A549 (cell line): ENCODE results near the gene MSL1. TPM values are rescaled to one million over a fixed set of nuclear protein-coding genes. Genes with fewer than 3 reads are reported as not detected.

Experiments
- ATAC-seq, 2 experiments: fragments of 200-7000 bp in 1 of 2; fragments of >200 bp in 1 of 2; cut with Nextera tagmentation in 1 of 2; cut with Tn5 transposase in 1 of 2; 3 replicates each; pipeline versions ENCODE4 v1.8.0 to v1.9.1; 2018 to 2020; ENCODE audit warnings: mild to moderate bottlenecking in 1 of 2, moderate library complexity in 1 of 2
- CTCF ChIA-PET: fragments of 300-600 bp; sonication (Branson Sonifier 250); formaldehyde crosslinking; extraction: SDS; loops from one replicate; lab custom pipeline; 2021; ENCODE audit warnings: antibody characterized with exemption, inconsistent platforms; lab: Yijun Ruan, JAX
- POLR2A ChIA-PET: fragments of 350-600 bp; formaldehyde crosslinking; extraction: SDS; loops from one replicate; lab custom pipeline; 2021; ENCODE audit warnings: antibody characterized with exemption, inconsistent platforms; lab: Yijun Ruan, JAX
- DNase-seq, 2 experiments: peaks; one replicate each; pipeline versions ENCODE4 v3.0.0 to v3.0.0-alpha.2; 2011 to 2016; ENCODE audit warnings: low read depth in 1 of 2, low spot score in 1 of 2
- FAIRE-seq: peaks from 2 replicates; lab custom pipeline; 2011; peaks lifted over from hg19 to GRCh38; lab: Jason Lieb, UNC
- H3K27ac ChIP-seq, 2 experiments: fragments of >200 bp; sonication (Bioruptor Twin); formaldehyde crosslinking; 3 replicates each; pipeline ENCODE4 v1.5.1; 2016 to 2017
- H3K4me1 ChIP-seq: fragments of >200 bp; sonication (Bioruptor Twin); formaldehyde crosslinking; 3 replicates; pipeline ENCODE4 v1.6.1; 2016
- H3K4me2 ChIP-seq: fragments of >200 bp; sonication (Bioruptor Twin); formaldehyde crosslinking; 3 replicates; pipeline ENCODE4 v1.6.1; 2016
- H3K4me3 ChIP-seq: fragments of >200 bp; sonication (Bioruptor Twin); formaldehyde crosslinking; 3 replicates; pipeline ENCODE4 v1.5.1; 2016
- H3K9me3 ChIP-seq: fragments of >200 bp; sonication (Bioruptor Twin); formaldehyde crosslinking; 3 replicates; pipeline ENCODE4 v1.6.1; 2016
- CEBPB ChIP-seq, 2 experiments: fragments of >200 bp in 1 of 2; sonication (Bioruptor Twin) in 1 of 2; formaldehyde crosslinking in 1 of 2; IDR thresholded peaks; 2 replicates each; pipeline ENCODE4 v1.6.1; 2012 to 2016
- CHD4 ChIP-seq: fragments of 200-600 bp; sonication (generic); IDR thresholded peaks from 2 replicates; pipeline ENCODE4 v1.6.1; 2016; ENCODE audit warnings: antibody characterized with exemption, mild to moderate bottlenecking, borderline replicate concordance
- FOSB ChIP-seq: fragments of 250-450 bp; sonication (Bioruptor Pico); IDR thresholded peaks from 2 replicates; pipeline ENCODE4 v1.5.0; 2020; ENCODE audit warnings: mild to moderate bottlenecking, moderate library complexity
- FOSL2 ChIP-seq, 2 experiments: fragments of 450-650 bp in 1 of 2; fragments of >200 bp in 1 of 2; sonication (Bioruptor Twin) in 1 of 2; formaldehyde crosslinking; IDR thresholded peaks; 2 replicates each; pipeline versions ENCODE4 v1.5.0 to v1.6.1; 2016 to 2020; ENCODE audit warnings: mild to moderate bottlenecking in 1 of 2, moderate library complexity in 1 of 2
- FOXS1 ChIP-seq: fragments of 250-450 bp; sonication (Bioruptor Pico); IDR thresholded peaks from 2 replicates; pipeline ENCODE4 v1.5.0; 2020; ENCODE audit warnings: mild to moderate bottlenecking, moderate library complexity
- GATA3 ChIP-seq: IDR thresholded peaks from 2 replicates; pipeline ENCODE4 v1.6.1; 2012; ENCODE audit warnings: borderline replicate concordance
- HDAC2 ChIP-seq: fragments of 200-600 bp; sonication (generic); IDR thresholded peaks from 2 replicates; pipeline ENCODE4 v1.6.1; 2016
- KDM5A ChIP-seq: fragments of 200-600 bp; sonication (generic); IDR thresholded peaks from 2 replicates; pipeline ENCODE4 v1.6.1; 2016; ENCODE audit warnings: antibody characterized with exemption, mild to moderate bottlenecking
- MAZ ChIP-seq: fragments of 150-350 bp; IDR thresholded peaks from 2 replicates; pipeline ENCODE4 v1.6.1; 2014; ENCODE audit warnings: antibody characterized with exemption, low read depth, low read length, borderline replicate concordance
- NFE2L2 ChIP-seq: fragments of 150-350 bp; conservative IDR thresholded peaks from 2 replicates; pipeline ENCODE4 v1.6.1; 2014; ENCODE audit warnings: low read length
- NPAS2 ChIP-seq: fragments of 250-450 bp; sonication (Bioruptor Pico); IDR thresholded peaks from 2 replicates; pipeline ENCODE4 v1.8.0; 2022; ENCODE audit warnings: mild to moderate bottlenecking, moderate library complexity, borderline replicate concordance
- NR3C1 ChIP-seq: fragments of >200 bp; sonication (Bioruptor Twin); formaldehyde crosslinking; IDR thresholded peaks from 3 replicates; pipeline ENCODE4 v1.6.1; 2017
- POLR2AphosphoS2 ChIP-seq: conservative IDR thresholded peaks from 2 replicates; pipeline ENCODE4 v1.6.1; 2012; ENCODE audit warnings: low read length, improper control_type of control experiment, inconsistent platforms
- RAD21 ChIP-seq, 2 experiments: fragments of >200 bp in 1 of 2; sonication (Bioruptor Twin) in 1 of 2; formaldehyde crosslinking in 1 of 2; IDR thresholded peaks in 1 of 2; conservative IDR thresholded peaks in 1 of 2; 2 replicates in 1 of 2; 3 replicates in 1 of 2; pipeline ENCODE4 v1.6.1; 2012 to 2018; ENCODE audit warnings: inconsistent platforms in 1 of 2
- SMC3 ChIP-seq: fragments of >200 bp; sonication (Bioruptor Twin); formaldehyde crosslinking; IDR thresholded peaks from 3 replicates; pipeline ENCODE4 v1.6.1; 2018; ENCODE audit warnings: inconsistent platforms
- SREBF2 ChIP-seq: fragments of 450-650 bp; IDR thresholded peaks from 2 replicates; pipeline ENCODE4 v1.6.1; 2014; ENCODE audit warnings: mild to moderate bottlenecking, moderate library complexity
- ZFP36 ChIP-seq: fragments of 450-650 bp; IDR thresholded peaks from 2 replicates; pipeline ENCODE4 v1.6.1; 2014; ENCODE audit warnings: borderline replicate concordance; ENCODE audit not compliant: partially characterized antibody
- ZSCAN20 ChIP-seq: fragments of 250-450 bp; sonication (Bioruptor Pico); IDR thresholded peaks from 2 replicates; pipeline ENCODE4 v1.8.0; 2022; ENCODE audit warnings: mild to moderate bottlenecking, moderate library complexity
- WGBS: methylation state at CpG from one replicate; pipeline ENCODE4 v1.1.6; 2017; ENCODE audit errors: missing lambda C conversion rate; 5-methylcytosine and 5-hydroxymethylcytosine counted together
- polyA plus RNA-seq, 4 experiments: library from polyadenylated mRNA; depleted of rRNA in 3 of 4; stranded (reverse); fragments of >200 nt; fragmentation: RNase III in 1 of 4; extraction: RNeasy Plus Mini Kit Qiagen cat#74134 plus additional on column Dnase treatment in 1 of 4; gene quantifications; 2 replicates in 3 of 4; 3 replicates in 1 of 4; pipeline ENCODE4 v1.2.3, GENCODE V29; 2011 to 2017
- TF ChIP-seq, protein P1 (sequence below): fragments of 450-650 bp; IDR thresholded peaks from 2 replicates; pipeline ENCODE4 v1.6.1; 2014; ENCODE audit warnings: antibody characterized with exemption
- TF ChIP-seq, protein P2 (sequence below): fragments of 200-600 bp; sonication (generic); IDR thresholded peaks from 2 replicates; pipeline ENCODE4 v1.6.1; 2016; ENCODE audit warnings: antibody characterized with exemption, mild to moderate bottlenecking, moderate library complexity
- TF ChIP-seq, protein P3 (sequence below): fragments of 250-450 bp; sonication (Bioruptor Pico); IDR thresholded peaks from 2 replicates; pipeline ENCODE4 v1.5.0; 2021; ENCODE audit warnings: mild to moderate bottlenecking, moderate library complexity, borderline replicate concordance
- TF ChIP-seq, protein P4 (sequence below): fragments of >200 bp; sonication (Bioruptor Twin); formaldehyde crosslinking; IDR thresholded peaks from 3 replicates; pipeline ENCODE4 v1.5.1; 2016

The MSL1 gene
- polyA plus RNA-seq, 2 of the 4 experiments (the other 2 are of a cell fraction), result 64.8 to 95.1 TPM

DNA sequence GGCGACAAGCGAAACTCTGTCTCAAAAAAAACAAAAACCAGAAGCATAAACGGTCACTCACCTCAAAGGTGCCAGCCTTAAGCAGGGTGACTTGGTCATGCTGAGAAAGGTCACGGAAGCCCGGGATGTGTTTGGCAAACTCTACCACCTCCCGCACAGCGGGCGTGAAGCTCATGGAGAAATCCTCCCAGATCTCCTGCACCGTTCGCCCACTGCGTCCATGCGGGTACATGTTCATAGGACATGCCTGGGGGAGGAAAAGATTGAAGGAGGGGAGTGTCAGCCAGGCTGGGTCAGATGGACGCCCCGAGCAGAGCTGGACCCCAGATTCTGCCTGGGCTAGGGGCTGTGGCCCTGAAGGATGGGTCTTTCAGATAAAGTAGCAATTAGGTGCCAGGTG, 26.9 kb upstream of the MSL1 start:
- ChIA-PET CTCF (interaction anchor here (0.9 to 17.1 kb wide), 11 partner anchors 9 to 185 kb away, joined by 3 to 390 read pairs (median 6); partner anchors contain the start of gene THRA), POLR2A (no interaction called here)
- TF ChIP-seq FOSL2 (IDR thresholded peaks at IDR 0.05) (no peak), FOSL2 (CRISPR knock-in tag; IDR thresholded peaks at IDR 0.05) (no peak), SREBF2 (no peak), GATA3 (no peak), FOXS1 (CRISPR knock-in tag) (no peak), ZSCAN20 (no peak), ZFP36 (no peak), NR3C1 (no peak), MAZ (no peak)
- TF ChIP-seq, protein P1, sequence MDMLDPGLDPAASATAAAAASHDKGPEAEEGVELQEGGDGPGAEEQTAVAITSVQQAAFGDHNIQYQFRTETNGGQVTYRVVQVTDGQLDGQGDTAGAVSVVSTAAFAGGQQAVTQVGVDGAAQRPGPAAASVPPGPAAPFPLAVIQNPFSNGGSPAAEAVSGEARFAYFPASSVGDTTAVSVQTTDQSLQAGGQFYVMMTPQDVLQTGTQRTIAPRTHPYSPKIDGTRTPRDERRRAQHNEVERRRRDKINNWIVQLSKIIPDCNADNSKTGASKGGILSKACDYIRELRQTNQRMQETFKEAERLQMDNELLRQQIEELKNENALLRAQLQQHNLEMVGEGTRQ, result no peak
- TF ChIP-seq, protein P2, sequence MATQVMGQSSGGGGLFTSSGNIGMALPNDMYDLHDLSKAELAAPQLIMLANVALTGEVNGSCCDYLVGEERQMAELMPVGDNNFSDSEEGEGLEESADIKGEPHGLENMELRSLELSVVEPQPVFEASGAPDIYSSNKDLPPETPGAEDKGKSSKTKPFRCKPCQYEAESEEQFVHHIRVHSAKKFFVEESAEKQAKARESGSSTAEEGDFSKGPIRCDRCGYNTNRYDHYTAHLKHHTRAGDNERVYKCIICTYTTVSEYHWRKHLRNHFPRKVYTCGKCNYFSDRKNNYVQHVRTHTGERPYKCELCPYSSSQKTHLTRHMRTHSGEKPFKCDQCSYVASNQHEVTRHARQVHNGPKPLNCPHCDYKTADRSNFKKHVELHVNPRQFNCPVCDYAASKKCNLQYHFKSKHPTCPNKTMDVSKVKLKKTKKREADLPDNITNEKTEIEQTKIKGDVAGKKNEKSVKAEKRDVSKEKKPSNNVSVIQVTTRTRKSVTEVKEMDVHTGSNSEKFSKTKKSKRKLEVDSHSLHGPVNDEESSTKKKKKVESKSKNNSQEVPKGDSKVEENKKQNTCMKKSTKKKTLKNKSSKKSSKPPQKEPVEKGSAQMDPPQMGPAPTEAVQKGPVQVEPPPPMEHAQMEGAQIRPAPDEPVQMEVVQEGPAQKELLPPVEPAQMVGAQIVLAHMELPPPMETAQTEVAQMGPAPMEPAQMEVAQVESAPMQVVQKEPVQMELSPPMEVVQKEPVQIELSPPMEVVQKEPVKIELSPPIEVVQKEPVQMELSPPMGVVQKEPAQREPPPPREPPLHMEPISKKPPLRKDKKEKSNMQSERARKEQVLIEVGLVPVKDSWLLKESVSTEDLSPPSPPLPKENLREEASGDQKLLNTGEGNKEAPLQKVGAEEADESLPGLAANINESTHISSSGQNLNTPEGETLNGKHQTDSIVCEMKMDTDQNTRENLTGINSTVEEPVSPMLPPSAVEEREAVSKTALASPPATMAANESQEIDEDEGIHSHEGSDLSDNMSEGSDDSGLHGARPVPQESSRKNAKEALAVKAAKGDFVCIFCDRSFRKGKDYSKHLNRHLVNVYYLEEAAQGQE, result no peak
- DNase-seq, result no peak
- 93% methylated on average over 14 of the region's 14 CpGs for WGBS
- no peak for FAIRE-seq
- no peaks in the 10 kb centered on the region for H3K9me3 ChIP-seq
- no peak overlapping the region for H3K4me3 ChIP-seq
- peaks cover 43% of the 10 kb centered on the region for H3K4me1 ChIP-seq
- no peak overlapping the region for H3K27ac ChIP-seq
- H3K4me2 ChIP-seq, result no peak overlapping the region
- no peak for ATAC-seq

DNA sequence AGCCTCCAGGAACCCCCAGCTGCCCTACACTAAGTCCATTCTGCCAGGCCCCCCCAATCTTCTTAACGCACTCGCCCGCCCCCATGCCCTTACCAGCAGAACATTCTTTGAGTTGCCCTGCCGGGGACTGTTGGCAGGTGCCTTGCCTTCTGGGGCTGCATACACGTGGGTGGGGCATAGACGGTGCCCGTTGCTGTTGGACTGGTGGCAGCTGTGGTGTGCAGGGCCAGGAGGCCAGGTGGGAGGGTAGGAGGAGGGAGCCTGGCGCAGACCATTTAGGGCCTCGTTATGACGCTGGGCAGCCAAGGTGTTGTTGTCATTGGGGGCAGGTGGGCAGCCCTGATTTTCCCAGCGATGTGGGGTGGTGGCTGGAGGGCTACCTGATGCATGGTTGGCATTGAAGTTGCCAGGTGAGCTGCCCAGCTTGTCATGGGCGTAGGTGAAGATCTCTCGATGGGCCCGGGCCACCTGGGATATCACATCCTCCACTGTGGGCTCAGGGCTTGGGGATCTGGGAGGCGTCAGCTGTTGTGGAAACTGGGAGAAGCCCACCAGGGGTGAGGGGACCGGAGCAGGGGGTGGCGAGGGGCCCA, 26.3 kb upstream of the MSL1 start:
- Histone ChIP-seq H3K4me1 (peaks cover 41% of the 10 kb centered on the region), H3K27ac (no peak overlapping the region), H3K4me3 (no peak overlapping the region), H3K9me3 (no peaks in the 10 kb centered on the region), H3K4me2 (no peak overlapping the region)
- 84% methylated on average over 14 of the region's 17 CpGs for WGBS
- FAIRE-seq (no peak), ATAC-seq (no peak), DNase-seq (no peak)
- POLR2A ChIA-PET, result no interaction called here
- no peak for TF ChIP-seq RAD21 (conservative IDR thresholded peaks at IDR 0.05 in 1 of 2, IDR thresholded peaks at IDR 0.05 in 1 of 2)
- TF ChIP-seq NFE2L2, result no peak
- TF ChIP-seq HDAC2, result no peak
- TF ChIP-seq ZSCAN20, result no peak
- TF ChIP-seq POLR2AphosphoS2, result no peak
- TF ChIP-seq SREBF2, result no peak
- TF ChIP-seq, protein P3, sequence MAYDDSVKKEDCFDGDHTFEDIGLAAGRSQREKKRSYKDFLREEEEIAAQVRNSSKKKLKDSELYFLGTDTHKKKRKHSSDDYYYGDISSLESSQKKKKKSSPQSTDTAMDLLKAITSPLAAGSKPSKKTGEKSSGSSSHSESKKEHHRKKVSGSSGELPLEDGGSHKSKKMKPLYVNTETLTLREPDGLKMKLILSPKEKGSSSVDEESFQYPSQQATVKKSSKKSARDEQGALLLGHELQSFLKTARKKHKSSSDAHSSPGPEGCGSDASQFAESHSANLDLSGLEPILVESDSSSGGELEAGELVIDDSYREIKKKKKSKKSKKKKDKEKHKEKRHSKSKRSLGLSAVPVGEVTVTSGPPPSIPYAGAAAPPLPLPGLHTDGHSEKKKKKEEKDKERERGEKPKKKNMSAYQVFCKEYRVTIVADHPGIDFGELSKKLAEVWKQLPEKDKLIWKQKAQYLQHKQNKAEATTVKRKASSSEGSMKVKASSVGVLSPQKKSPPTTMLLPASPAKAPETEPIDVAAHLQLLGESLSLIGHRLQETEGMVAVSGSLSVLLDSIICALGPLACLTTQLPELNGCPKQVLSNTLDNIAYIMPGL, result no peak
- no peak for TF ChIP-seq KDM5A
- no peak for TF ChIP-seq FOSB (CRISPR knock-in tag)
- TF ChIP-seq CHD4, result no peak
- TF ChIP-seq NR3C1, result no peak
- no peak for TF ChIP-seq CEBPB (IDR thresholded peaks at IDR 0.05)
- no peak for TF ChIP-seq NPAS2
- TF ChIP-seq, protein P4, sequence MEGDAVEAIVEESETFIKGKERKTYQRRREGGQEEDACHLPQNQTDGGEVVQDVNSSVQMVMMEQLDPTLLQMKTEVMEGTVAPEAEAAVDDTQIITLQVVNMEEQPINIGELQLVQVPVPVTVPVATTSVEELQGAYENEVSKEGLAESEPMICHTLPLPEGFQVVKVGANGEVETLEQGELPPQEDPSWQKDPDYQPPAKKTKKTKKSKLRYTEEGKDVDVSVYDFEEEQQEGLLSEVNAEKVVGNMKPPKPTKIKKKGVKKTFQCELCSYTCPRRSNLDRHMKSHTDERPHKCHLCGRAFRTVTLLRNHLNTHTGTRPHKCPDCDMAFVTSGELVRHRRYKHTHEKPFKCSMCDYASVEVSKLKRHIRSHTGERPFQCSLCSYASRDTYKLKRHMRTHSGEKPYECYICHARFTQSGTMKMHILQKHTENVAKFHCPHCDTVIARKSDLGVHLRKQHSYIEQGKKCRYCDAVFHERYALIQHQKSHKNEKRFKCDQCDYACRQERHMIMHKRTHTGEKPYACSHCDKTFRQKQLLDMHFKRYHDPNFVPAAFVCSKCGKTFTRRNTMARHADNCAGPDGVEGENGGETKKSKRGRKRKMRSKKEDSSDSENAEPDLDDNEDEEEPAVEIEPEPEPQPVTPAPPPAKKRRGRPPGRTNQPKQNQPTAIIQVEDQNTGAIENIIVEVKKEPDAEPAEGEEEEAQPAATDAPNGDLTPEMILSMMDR, result no peak
- no peak for TF ChIP-seq SMC3
- TF ChIP-seq, protein P1, result no peak
- CTCF ChIA-PET, result interaction anchor here (0.7 to 17.1 kb wide), 9 partner anchors 10 to 186 kb away, joined by 3 to 390 read pairs (median 4); partner anchors contain the start of gene THRA
